LoVo (cell line): ENCODE results near the gene THAP12.

ENCODE experiments used
- DNase-seq: peaks from one replicate; pipeline ENCODE4 v3.0.0-alpha.2; 2016; ENCODE audit warnings: low spot score

THAP12 gene

GRCh38 chr11:76376746-76377558, 4.0 kb downstream of the THAP12 start:
- DNase-seq = no peak

DNA sequence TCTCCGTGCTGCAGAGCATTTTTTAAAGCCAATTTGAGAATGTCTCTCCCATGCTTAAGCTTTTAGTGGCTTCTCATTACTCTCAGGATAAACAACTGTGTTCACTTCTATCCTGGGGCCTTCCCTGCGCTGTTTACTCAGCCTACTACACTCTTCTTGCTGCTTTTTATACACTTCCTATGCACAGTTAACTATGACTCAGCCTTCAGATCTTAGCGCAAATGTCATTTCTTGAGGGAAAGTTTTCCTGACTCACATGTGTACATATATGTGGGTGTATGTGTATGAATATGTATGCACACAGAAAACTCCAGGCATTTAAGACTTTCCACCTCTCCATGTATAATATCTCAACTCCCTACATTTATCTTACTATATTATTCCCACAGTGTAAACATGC, 9.8 kb downstream of the THAP12 start:
- DNase-seq = no peak

- no peak for DNase-seq
These were observed 11.5 kb downstream of the THAP12 start for GRCh38 chr11:76369406-76369805.

DNA sequence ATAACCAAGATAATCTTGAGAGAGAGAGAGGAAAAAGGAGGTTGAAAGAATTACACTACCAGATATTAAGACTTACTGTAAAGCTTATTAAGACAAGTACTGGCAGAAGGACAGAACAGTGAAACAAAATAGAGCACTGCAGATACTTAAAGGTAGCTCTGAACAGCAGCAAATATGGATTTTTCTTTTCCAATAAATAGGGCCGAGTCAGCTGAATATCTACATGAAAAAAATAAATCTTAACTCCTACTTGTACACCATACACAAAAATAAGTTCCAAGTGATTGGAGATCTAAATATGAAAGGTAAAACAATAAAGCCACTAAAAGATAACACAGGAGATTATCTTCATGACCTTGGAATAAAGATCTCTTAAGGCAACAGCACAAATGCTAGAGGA, 12.4 kb downstream of the THAP12 start:
- no peak for DNase-seq

GRCh38 chr11:76365038-76365679, 15.8 kb downstream of the THAP12 start:
- no peak for DNase-seq

DNA sequence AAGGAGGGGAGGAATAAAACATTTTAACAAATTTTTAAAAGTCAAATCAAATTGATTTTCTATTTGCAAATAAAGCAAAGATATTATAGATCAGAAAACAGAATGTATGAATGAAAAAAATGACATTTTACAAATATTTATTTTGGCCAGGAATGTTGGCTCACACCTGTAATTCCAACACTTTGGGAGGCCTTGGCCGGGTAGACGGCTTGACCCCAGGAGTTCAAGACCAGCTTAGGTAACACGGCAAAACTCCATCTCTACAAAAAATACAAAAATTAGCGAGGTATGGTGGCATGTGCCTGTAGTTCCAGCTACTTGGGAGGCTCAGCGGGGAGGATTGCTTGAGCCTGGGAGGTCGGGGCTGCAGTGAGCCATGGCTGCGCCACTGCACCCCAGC, 18.2 kb downstream of the THAP12 start:
- no peak for DNase-seq

GRCh38 chr11:76361776-76362175, 19.2 kb downstream of the THAP12 start:
- no peak for DNase-seq

DNA sequence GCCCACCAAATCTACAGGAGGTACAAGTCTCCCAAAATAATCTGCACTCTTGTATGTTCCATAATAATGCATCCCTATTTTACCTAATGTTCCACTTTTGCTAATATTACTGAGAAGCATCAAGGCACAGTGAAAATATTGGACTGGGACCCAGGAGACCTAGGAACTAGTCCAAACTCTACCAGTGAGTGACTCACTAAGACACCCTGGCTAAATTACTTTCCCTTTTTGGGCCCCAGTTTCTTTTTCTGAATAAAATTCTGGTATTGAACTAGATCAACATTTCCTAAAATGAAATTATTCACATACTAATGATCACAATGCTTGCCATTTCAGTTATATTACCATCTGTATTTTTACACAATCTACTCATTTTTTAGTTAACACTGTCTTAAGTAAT, 19.6 kb downstream of the THAP12 start:
- no peak for DNase-seq

GRCh38 chr11:76355172-76355571, 25.8 kb downstream of the THAP12 start:
- no peak for DNase-seq

DNA sequence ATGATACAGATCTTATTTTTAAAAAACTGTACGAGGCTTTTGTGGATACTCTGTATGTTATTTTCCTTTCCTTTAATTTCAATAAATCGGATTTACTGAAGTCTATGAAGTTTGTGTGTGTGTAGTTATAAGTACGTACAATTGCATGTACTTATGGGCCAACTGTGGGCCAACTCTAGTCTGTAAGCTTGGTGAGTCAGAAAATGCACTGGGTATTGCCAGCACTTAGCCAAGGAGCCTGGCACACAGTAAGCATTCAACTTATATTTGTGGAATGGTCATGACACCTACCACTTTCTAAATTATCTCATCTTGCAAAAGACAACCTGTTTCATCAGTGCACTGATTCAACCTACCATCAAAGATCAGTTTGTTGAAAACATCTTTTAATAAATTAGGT, 32.6 kb downstream of the THAP12 start:
- DNase-seq = no peak

DNA sequence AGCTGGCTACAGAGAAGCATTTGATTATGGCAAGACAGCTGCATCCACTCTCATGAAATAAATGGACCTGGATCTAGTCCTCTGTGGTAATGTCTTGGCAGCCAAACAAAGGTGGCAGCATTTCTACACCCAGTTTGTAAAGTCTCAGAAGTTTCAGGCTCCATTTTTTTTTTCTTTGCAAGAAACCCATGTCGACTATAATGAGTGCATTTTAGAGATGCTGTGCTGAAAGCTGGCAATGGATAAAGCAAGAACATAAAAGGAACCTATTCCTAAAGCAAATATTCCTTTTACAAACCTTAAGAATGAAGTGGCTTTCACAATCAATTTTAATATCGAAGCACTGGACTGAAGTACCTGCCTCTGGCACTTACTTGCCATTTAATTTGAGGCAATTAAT, 33.5 kb downstream of the THAP12 start:
- no peak for DNase-seq

GRCh38 chr11:76339221-76339620, 41.7 kb downstream of the THAP12 start:
- no peak for DNase-seq

GRCh38 chr11:76337923-76338322, 43.0 kb downstream of the THAP12 start:
- no peak for DNase-seq

- DNase-seq = no peak
These were observed 43.5 kb downstream of the THAP12 start for GRCh38 chr11:76337469-76337868.

DNA sequence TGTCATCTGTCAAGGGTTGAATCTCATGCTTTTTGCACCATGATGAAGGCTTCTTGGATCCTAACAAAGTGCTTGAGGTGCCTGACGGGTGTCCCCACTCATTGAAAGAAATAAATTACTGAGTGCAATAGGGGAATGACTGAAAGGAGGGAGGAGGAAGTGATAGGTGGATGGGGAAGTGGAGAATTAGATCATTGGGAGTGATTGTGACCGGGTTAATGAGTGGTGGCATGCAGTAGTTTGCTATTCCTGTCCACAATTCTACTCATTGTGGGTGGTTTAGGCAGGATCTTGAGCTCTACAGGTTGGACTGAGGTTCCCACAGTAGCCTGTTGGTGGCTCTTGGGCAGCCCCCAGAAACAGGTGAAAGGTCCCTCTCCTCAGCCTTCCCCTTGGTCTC, 44.3 kb downstream of the THAP12 start:
- DNase-seq = no peak

- no peak for DNase-seq
These were observed 45.1 kb downstream of the THAP12 start for GRCh38 chr11:76335842-76336241.

DNA sequence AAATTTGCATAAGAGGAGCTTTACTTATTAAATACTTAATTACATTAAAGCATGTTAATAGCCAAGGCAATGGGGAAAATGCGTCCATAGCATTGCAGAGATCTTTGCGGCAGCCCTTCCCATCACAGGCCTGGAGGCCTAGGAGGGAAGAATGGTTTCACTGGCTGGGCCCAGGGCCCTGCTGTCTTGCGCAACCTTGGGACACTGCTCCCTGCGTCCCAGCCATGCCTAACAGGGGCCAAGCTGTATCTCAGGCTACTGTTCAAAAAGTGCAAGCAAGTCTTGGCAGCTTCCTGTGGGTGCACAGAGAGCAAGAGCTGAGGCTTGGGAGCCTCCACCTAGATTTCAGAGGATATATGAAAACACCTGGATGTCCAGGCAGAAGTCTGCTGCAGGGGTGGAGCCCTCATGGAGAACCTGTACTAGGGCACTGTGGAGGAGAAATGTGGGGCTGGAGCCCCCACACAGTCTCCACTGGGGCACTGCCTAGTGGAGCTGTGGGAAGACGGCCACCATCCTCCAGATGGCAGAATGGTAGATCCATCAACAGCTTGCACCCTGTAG, 46.0 kb downstream of the THAP12 start:
- no peak for DNase-seq

GRCh38 chr11:76330651-76331050, 50.3 kb downstream of the THAP12 start:
- DNase-seq = no peak

GRCh38 chr11:76329983-76330382, 50.9 kb downstream of the THAP12 start:
- DNase-seq = no peak

DNA sequence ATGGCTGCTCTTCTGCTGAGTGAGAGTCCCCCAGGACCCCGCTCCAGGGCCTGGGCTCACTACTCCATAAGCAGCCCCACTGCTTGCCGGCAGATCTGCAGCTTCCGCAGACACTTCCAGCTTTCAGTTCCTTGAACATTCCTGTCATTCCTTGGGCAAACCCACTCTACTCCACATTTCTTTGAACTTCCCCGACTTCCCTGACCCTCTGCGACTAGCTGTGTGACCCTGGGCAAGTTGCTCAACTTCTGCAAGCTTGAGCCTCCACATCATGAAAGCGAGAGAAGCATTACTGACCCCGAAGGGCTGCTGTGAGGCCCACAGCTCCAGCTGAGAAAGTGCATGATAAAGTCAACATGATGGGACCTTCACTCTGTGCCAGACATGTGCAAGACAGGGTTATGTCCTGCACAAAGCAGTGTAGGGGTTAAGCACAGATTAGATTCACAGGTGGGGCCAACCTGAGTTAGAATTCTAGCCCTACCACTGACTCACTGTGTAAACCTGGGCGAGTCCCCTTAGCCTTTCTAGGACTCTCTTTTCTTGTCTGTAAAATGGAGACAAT, 51.8 kb downstream of the THAP12 start:
- peak; percentile 1 for DNase-seq

DNA sequence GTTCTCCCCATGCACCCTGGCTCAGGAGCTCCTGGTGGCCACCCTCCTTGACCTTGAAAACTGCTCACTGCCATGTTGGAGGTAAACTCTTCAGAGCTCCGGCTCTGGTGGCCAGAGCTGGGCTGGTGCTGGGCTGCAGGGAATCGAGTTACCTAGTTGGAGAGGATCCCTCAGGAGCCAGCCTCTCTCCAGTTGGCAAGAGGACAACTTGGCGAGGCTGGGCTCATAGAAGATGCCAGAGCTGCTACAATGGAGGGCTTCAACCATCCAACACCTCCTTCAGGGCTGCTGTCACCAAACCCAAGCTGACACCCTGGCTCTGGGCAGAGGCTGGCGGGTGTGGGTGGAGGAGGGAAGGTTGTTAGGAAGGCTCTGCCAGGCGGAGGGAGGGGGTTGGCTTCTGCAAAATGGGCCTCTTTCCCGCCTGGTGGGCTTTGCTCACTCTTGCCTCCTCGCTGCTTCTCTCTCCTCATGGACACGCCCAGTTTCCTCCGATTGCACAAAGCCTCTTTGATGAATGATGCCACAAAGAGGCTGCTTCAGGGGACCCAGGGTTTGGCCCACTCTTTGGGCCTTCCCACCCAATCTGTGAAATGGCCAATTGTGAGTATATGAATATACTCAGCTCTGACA, 53.1 kb downstream of the THAP12 start:
- no peak for DNase-seq

- no peak for DNase-seq
These were observed 53.7 kb downstream of the THAP12 start for GRCh38 chr11:76327202-76327601.

DNA sequence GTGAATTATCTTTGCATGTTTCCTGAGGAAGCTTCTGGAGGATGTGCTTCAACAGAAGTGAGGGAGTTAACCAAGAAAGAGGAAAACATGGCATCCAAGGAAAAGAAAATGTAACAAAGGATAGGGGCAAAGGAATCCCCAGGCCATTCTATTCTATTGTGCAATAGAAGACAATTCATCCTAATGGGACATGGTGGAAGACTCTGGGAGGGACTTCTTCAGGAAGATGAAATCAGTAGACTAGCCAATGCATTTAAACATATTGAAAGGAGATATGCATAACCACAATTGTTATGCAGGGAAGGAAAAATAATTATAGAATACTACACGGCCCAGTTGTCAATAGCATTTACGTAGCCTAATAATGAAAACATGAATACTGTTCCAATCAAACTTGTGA, 55.7 kb downstream of the THAP12 start:
- no peak for DNase-seq
